ENCODE results near the gene SERPINA10.
"Not testable (repeated sequence)": the region's sequence is repeated elsewhere in the genome, so short reads cannot be mapped to it uniquely, and the experiment has no call there.

Gene SERPINA10

DNA sequence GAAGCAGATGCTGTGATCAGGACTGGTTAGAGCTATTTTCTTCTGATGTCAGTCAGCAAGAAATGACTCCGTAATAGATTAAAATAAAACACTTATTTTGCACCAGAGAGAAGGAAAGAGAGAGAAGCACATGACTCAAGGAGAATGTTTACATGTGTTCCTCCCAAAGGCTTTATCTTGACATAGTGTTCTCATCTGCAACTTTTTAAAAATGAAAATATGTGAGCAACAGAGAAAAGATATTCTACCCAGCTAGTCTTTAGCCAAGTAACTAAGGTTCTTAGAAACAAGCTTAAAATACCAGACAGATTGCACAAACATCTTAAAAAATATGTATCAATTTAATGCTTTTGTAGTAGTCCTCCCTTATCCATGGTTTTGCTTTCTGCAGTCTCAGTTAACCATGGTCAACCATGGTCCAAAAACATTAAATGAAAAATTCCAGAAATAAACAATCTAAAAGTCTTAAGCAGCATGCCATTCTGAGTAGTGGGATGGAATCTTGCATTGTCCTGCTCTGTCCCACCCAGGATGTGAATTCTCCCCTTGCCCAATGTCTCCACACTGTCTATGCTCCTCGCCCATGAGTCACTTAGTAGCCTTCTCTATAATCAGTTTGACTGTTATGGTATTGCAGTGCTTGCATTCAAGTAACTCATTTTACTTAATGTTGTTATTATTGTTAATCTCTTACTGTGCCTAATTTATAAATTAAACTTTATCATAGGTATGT, 9.9 kb downstream of the SERPINA10 start:
- no peak for DNase-seq

DNA sequence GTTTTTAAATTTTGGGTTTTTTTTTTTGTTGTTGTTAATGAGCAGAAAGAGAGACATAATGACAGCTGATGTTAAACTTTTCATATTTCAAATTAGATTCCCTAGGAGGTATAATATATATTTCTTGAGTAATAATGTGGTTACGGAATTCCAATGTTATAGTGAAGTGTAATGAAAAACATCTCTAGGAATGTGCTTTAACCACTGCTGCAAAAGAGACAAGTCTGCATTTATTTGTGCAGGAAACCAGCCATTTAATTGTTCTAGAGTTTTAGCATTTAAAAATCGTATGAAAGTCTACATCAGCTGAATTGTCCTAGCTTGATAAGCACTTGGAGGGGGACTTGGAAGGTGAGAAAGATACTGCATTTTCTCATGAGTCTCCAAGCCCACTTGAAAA, 14.3 kb downstream of the SERPINA10 start:
- no peak for DNase-seq

DNA sequence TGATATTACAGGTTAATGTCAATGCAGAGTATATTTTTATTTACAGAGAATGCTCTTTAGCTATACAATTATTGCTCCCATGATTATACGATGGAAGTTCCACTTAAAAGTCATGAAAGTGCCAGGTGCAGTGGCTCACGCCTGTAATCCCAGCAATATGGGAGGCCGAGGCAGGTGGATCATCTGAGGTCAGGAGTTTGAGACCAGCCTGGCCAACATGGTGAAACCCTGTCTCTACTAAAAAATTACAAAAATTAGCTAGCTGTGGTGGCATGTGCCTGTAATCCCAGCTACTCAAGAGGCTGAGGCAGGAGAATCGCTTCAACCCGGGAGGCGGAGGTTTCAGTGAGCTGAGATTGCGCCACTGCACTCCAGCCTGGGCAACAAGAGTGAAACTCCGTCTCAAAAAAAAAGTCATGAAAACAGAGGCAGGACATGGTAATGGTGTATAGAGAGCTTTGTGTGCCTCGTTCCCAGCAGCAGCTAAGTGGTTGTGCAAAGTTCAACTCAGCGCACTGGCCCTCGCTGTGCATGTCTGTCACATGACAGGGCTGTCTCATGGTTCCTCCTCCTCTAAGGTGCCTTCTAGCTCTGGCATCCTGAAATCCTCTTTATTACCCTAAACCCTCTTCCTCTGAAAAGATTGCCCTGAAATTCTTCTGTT, 16.0 kb downstream of the SERPINA10 start:
- not testable (repeated sequence) for DNase-seq

DNA sequence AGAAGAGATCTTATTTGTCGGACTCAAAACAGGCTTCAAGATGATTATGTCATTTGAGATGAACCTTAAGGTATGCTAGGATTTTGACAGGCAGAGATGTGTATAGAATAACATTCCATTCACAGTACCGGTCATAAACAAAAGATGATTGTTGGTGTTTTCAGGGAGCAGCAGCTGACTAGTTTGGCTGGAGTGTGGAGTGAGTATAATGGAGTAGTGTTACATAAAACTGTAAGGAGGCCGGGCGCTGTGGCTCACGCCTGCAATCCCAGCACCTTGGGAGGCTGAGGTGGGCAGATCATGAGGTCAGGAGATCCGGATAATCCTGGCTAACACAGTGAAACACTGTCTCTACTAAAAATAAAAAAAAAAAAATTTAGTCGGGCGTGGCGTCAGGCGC, 23.9 kb downstream of the SERPINA10 start:
- DNase-seq = no peak

DNA sequence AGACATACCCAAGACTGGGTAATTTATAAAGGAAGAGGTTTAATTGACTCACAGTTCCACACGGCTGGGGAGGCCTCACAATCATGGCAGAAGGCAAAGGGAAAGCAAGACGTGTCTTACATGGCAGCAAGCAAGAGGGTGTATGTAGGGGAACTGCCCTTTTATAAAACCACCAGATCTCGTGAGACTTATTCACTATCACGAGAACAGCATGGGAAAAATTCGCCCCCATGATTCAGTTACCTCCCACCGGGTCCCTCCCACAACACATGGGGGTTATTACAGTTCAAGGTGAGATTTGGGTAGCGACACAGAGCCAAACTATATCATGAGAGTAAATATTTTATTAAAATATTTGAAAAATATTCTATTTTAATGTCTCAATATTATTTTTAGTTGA, 24.5 kb downstream of the SERPINA10 start:
- not testable (repeated sequence) for DNase-seq

DNA sequence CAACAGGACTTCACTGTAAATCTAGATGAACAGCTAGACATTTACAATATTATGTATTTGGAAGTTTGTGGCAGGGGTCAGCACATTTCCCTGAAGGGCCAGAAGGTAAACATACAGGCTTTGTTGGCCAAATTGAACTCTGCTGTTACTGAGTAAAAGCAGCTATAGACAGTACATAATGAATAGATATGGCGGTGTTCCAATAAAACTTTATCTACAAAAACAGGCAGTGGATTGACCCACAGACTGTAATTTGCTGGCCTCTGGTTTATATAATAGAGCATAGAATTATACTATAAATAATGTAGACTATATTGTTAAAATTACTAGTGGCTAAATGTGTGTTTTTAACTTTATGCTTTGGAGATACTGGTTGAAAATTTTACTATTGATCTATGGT, 25.7 kb downstream of the SERPINA10 start:
- no peak for DNase-seq

DNA sequence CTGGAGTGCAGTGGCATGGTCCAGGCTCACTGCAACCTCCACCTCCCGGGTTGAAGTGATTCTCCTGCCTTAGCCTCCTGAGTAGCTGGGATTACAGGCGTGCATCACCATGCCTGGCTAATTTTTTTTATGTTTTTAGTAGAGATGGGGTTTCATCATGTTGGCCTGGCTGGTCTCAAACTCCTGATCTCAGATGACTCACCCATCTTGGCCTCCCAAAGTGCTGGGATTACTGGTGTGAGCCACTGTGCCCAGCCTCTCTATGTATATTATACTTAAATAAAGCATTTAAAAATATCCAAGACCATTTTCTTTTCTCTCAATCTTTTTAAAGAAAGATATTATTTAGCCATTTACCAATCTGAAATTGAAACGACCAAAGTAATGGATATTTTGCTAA, 28.9 kb downstream of the SERPINA10 start:
- not testable (repeated sequence) for DNase-seq

DNA sequence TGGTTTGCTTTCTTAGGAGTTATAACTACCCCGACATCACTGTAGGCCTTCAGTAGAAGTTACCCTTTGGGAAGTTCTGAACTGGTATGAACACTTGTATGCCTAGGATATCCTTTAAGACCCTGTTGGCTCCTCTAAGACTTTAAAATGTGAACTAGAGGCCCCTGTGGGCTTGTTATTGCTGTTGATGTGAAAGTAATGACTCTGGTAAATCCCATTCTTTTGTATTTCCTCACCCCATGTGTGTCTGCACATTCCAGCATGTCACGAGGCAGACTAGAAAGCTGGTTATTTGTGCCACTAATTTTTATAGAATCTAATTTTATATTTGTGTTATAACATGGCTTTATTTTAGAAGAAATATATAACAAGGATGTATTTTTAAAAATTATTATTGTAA, 48.9 kb downstream of the SERPINA10 start:
- no peak for DNase-seq

DNA sequence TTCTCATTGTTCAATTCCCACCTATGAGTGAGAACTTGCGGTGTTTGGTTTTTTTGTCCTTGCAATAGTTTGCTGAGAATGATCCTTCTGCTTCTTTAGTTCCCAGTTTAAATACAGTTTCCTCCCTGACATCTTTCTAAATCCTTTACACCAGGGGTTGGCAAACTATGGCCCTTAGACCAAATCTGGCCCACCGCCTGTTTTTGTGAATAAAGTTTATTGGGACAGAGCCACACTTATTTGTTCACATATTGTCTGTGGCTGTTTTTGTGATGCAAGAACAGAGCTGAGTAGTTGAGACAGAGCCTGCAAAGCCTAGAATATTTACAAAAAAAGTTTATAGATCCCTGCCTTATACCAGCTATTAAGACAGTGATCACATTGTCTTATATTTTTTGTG, 53.7 kb downstream of the SERPINA10 start:
- DNase-seq = no peak

DNA sequence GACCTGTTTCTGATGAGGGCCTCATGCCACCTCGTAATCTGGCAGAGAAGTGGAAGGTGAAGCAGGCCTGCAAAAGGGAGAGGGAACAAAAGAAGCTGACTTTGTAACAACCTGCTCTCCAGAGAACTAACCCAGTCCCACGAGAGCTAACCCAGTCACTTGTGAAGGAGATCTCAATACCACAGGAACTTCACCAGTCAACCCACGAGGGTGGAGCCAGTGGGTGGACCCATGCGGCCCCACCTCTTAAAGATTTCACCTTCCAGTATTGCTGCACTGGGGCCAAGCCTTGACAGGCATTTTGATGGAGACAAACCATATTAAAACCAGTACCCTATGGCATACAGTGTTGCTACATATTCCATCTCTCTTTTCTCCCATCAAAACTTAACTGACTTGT, 55.1 kb downstream of the SERPINA10 start:
- DNase-seq = no peak

DNA sequence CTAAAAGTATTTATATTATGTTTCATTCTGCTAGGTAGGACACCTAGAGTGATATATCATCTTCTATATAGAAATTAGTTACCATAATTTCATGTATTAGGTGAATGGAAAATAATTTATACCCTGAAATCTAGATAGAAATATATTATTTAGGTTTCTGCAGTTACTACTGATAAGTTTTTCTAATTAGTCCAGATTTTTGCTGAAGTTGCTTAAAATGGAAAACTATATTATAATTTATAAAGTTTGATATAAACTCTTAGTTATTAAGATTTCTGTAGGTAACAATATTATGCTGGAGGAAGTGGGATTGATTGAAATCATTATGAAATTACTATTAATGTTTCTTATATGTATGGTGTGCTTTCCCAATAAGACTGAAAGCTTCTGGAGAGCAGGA, 56.0 kb downstream of the SERPINA10 start:
- DNase-seq = no peak
